MM.1S (cell line): ENCODE measurements around the gene ESM1.
"Not testable (repeated sequence)": the region's sequence is repeated elsewhere in the genome, so short reads cannot be mapped to it uniquely, and the experiment has no call there.

Experiments
- DNase-seq: peaks from one replicate; pipeline ENCODE4 v3.0.0-alpha.2; 2015
- H2AFZ ChIP-seq: fragments of 300-600 bp; sonication (generic); 2 replicates; pipeline ENCODE4 v1.6.0; 2016; ENCODE audit warnings: antibody characterized with exemption, low read length
- H3F3A ChIP-seq: fragments of 300-600 bp; sonication (generic); 2 replicates; pipeline ENCODE4 v1.6.1; 2016; ENCODE audit warnings: mild to moderate bottlenecking, antibody characterized with exemption, low read length, moderate library complexity, mixed read lengths; ENCODE audit not compliant: insufficient read depth
- H3K27ac ChIP-seq: fragments of 300-600 bp; sonication (generic); 2 replicates; pipeline ENCODE4 v1.5.1; 2016; ENCODE audit warnings: mild to moderate bottlenecking, low read length
- H3K27me3 ChIP-seq: fragments of 300-600 bp; sonication (generic); replicated peaks from 2 replicates; pipeline ENCODE4 v1.6.0; 2016; ENCODE audit warnings: low read length; ENCODE audit not compliant: insufficient read depth
- H3K36me3 ChIP-seq: fragments of 300-600 bp; sonication (generic); replicated peaks from 2 replicates; pipeline ENCODE4 v1.6.1; 2016; ENCODE audit warnings: mild to moderate bottlenecking, low read length, mixed read lengths; ENCODE audit not compliant: insufficient read depth
- H3K4me1 ChIP-seq: fragments of 300-600 bp; sonication (generic); 2 replicates; pipeline ENCODE4 v1.6.1; 2016; ENCODE audit warnings: low read length, mixed read lengths
- H3K4me2 ChIP-seq: fragments of 300-600 bp; sonication (generic); 2 replicates; pipeline ENCODE4 v1.6.0; 2016; ENCODE audit warnings: low read depth, low read length
- H3K4me3 ChIP-seq: fragments of 300-600 bp; sonication (generic); 2 replicates; pipeline ENCODE4 v1.5.1; 2016; ENCODE audit warnings: low read length, mixed read lengths
- H3K79me2 ChIP-seq: fragments of 300-600 bp; sonication (generic); 2 replicates; pipeline ENCODE4 v1.6.1; 2016; ENCODE audit warnings: mixed run types, low read length, mixed read lengths
- H3K9ac ChIP-seq: fragments of 300-600 bp; sonication (generic); 2 replicates; pipeline ENCODE4 v1.6.1; 2016; ENCODE audit warnings: low read length, mixed read lengths
- H3K9me2 ChIP-seq: fragments of 300-600 bp; sonication (generic); replicated peaks from 2 replicates; pipeline ENCODE4 v1.6.1; 2016; ENCODE audit warnings: mild to moderate bottlenecking, low read length, mixed read lengths; ENCODE audit not compliant: insufficient read depth
- H3K9me3 ChIP-seq: fragments of 300-600 bp; sonication (generic); replicated peaks from 2 replicates; pipeline ENCODE4 v1.6.1; 2016; ENCODE audit warnings: mild to moderate bottlenecking, low read length, mixed read lengths; ENCODE audit not compliant: insufficient read depth
- H4K20me1 ChIP-seq: fragments of 300-600 bp; sonication (generic); 2 replicates; pipeline ENCODE4 v1.6.1; 2016; ENCODE audit warnings: mild to moderate bottlenecking, low read length, moderate library complexity, mixed read lengths; ENCODE audit not compliant: insufficient read depth
- CTCF ChIP-seq: fragments of 300-600 bp; sonication (generic); IDR thresholded peaks from 2 replicates; pipeline ENCODE4 v1.5.1; 2016; ENCODE audit warnings: antibody characterized with exemption, low read length, mixed read lengths
- EZH2 ChIP-seq: fragments of 300-600 bp; sonication (generic); optimal IDR thresholded peaks from 2 replicates; pipeline ENCODE3; 2017; ENCODE audit warnings: low read depth, mild to moderate bottlenecking, antibody characterized with exemption, low read length, mixed read lengths
- EZH2phosphoT487 ChIP-seq: fragments of 300-600 bp; sonication (generic); IDR thresholded peaks from 2 replicates; pipeline ENCODE4 v1.6.1; 2018; ENCODE audit warnings: antibody characterized with exemption, low read length

ESM1 gene

GRCh38 chr5:55004729-55005128, 19.3 kb upstream of the ESM1 start:
- no peaks in the 10 kb centered on the region for H3K4me1 ChIP-seq
- no peaks in the 10 kb centered on the region for H3K9me3 ChIP-seq
- no peaks in the 10 kb centered on the region for H3K27me3 ChIP-seq
- no peak overlapping the region for H2AFZ ChIP-seq
- H3F3A ChIP-seq, result no peaks in the 10 kb centered on the region
- H3K4me3 ChIP-seq, result no peak overlapping the region
- H3K36me3 ChIP-seq, result no peaks in the 10 kb centered on the region
- no peak for DNase-seq
- H3K79me2 ChIP-seq, result no peaks in the 10 kb centered on the region
- H3K9me2 ChIP-seq, result no peaks in the 10 kb centered on the region
- H3K4me2 ChIP-seq, result no peak overlapping the region
- H3K9ac ChIP-seq, result no peak overlapping the region
- no peak for TF ChIP-seq EZH2
- no peak for TF ChIP-seq CTCF
- TF ChIP-seq EZH2phosphoT487, result no peak
- no peaks in the 10 kb centered on the region for H4K20me1 ChIP-seq
- H3K27ac ChIP-seq, result no peak overlapping the region

- Histone ChIP-seq H3K4me1 (no peaks in the 10 kb centered on the region), H3K79me2 (no peaks in the 10 kb centered on the region), H3K9me3 (no peaks in the 10 kb centered on the region), H3K27ac (no peak overlapping the region), H3K4me2 (no peak overlapping the region), H3F3A (no peaks in the 10 kb centered on the region), H3K27me3 (no peaks in the 10 kb centered on the region), H4K20me1 (no peaks in the 10 kb centered on the region), H3K36me3 (no peaks in the 10 kb centered on the region), H3K9me2 (no peaks in the 10 kb centered on the region), H2AFZ (no peak overlapping the region), H3K4me3 (no peak overlapping the region), H3K9ac (no peak overlapping the region)
- no peak for TF ChIP-seq EZH2phosphoT487
- no peak for TF ChIP-seq EZH2
- no peak for TF ChIP-seq CTCF
- DNase-seq, result no peak
These were observed 18.2 kb upstream of the ESM1 start for GRCh38 chr5:55003432-55004065.

- not testable (repeated sequence) for H3F3A ChIP-seq, DNase-seq, H3K79me2 ChIP-seq, H3K4me1 ChIP-seq, H3K27ac ChIP-seq, H2AFZ ChIP-seq, H3K4me3 ChIP-seq, H3K9me2 ChIP-seq, H3K36me3 ChIP-seq, H3K27me3 ChIP-seq, H3K4me2 ChIP-seq, H3K9ac ChIP-seq, H4K20me1 ChIP-seq, H3K9me3 ChIP-seq
These were observed 16.8 kb upstream of the ESM1 start for GRCh38 chr5:55002166-55002565.

- no peaks in the 10 kb centered on the region for H4K20me1 ChIP-seq
- no peak overlapping the region for H3K4me3 ChIP-seq
- H3K27ac ChIP-seq, result no peak overlapping the region
- no peaks in the 10 kb centered on the region for H3K4me1 ChIP-seq
- no peak for DNase-seq
- H3K27me3 ChIP-seq, result no peaks in the 10 kb centered on the region
- H3F3A ChIP-seq, result no peaks in the 10 kb centered on the region
- no peak overlapping the region for H3K4me2 ChIP-seq
- no peak overlapping the region for H3K9ac ChIP-seq
- H3K9me2 ChIP-seq, result no peaks in the 10 kb centered on the region
- no peaks in the 10 kb centered on the region for H3K36me3 ChIP-seq
- TF ChIP-seq EZH2phosphoT487 (no peak), EZH2 (no peak), CTCF (no peak)
- H3K79me2 ChIP-seq, result no peaks in the 10 kb centered on the region
- H2AFZ ChIP-seq, result no peak overlapping the region
- H3K9me3 ChIP-seq, result no peaks in the 10 kb centered on the region
These were observed 11.7 kb upstream of the ESM1 start for GRCh38 chr5:54997081-54997480.
